ENCODE results near the gene SKAP1. TPM values are rescaled to one million over a fixed set of nuclear protein-coding genes. Genes with fewer than 3 reads are reported as not detected.
"Not testable (repeated sequence)": the region's sequence is repeated elsewhere in the genome, so short reads cannot be mapped to it uniquely, and the experiment has no call there.

The SKAP1 gene
- total RNA-seq, 6 donors from 2014 or later = 1.9 to 5.3 (median 3.9) TPM

- Histone ChIP-seq H3K27me3 (no peaks in the 10 kb centered on the region), H3K4me1 (no peaks in the 10 kb centered on the region), H3K27ac (no peak overlapping the region), H3K4me3 (no peak overlapping the region), H3K36me3 (no peaks in the 10 kb centered on the region), H3K9me3 (no peaks in the 10 kb centered on the region)
- ATAC-seq (ENCODE audit: low FRiP score in 2 of 2) = no peak
- 86 to 89% methylated on average over 1 of the region's 1 CpG for WGBS, 2 donors
- TF ChIP-seq EP300 (IDR thresholded peaks at IDR 0.05) (no peak), POLR2AphosphoS5 (IDR thresholded peaks at IDR 0.05) (no peak), POLR2A (IDR thresholded peaks at IDR 0.05) (no peak)
- TF ChIP-seq, protein P1, sequence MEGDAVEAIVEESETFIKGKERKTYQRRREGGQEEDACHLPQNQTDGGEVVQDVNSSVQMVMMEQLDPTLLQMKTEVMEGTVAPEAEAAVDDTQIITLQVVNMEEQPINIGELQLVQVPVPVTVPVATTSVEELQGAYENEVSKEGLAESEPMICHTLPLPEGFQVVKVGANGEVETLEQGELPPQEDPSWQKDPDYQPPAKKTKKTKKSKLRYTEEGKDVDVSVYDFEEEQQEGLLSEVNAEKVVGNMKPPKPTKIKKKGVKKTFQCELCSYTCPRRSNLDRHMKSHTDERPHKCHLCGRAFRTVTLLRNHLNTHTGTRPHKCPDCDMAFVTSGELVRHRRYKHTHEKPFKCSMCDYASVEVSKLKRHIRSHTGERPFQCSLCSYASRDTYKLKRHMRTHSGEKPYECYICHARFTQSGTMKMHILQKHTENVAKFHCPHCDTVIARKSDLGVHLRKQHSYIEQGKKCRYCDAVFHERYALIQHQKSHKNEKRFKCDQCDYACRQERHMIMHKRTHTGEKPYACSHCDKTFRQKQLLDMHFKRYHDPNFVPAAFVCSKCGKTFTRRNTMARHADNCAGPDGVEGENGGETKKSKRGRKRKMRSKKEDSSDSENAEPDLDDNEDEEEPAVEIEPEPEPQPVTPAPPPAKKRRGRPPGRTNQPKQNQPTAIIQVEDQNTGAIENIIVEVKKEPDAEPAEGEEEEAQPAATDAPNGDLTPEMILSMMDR (IDR thresholded peaks at IDR 0.05) = no peak
- DNase-seq = no peak
These were observed 238.7 kb downstream of the SKAP1 start for GRCh38 chr17:48191362-48191761.

DNA sequence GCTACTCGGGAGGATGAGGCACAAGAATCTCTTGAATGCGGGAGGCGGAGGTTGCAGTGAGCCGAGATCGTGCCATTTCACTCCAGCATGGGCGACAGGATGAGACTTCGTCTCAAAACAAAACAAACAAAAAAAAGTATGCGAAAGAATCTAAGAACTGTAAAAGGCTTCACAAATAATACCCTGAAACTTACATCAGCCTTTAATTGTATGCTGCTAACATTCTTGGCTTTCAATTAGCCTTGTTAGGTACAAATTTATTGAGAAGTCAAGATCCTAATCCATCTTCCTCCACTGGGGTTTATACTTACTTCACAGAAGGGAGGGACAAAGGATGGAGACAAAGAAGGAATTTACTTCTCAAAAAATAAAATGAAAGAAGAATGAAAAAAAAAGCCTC is 239.1 kb downstream of the SKAP1 start:
- 94 to 96% methylated on average over 8 of the region's 8 CpGs for WGBS, 2 donors
- Histone ChIP-seq H3K4me1 (no peaks in the 10 kb centered on the region), H3K36me3 (no peaks in the 10 kb centered on the region), H3K4me3 (no peak overlapping the region), H3K9me3 (no peaks in the 10 kb centered on the region), H3K27me3 (no peaks in the 10 kb centered on the region), H3K27ac (no peak overlapping the region)
- DNase-seq (no peak), ATAC-seq (ENCODE audit: low FRiP score in 2 of 2) (no peak)
- no peak for TF ChIP-seq POLR2A (IDR thresholded peaks at IDR 0.05)
- TF ChIP-seq, protein P1 (IDR thresholded peaks at IDR 0.05) = no peak
- TF ChIP-seq POLR2AphosphoS5 (IDR thresholded peaks at IDR 0.05) = no peak
- TF ChIP-seq EP300 (IDR thresholded peaks at IDR 0.05) = no peak

- Histone ChIP-seq H3K4me3 (no peak overlapping the region), H3K9me3 (no peaks in the 10 kb centered on the region), H3K27ac (no peak overlapping the region), H3K4me1 (no peaks in the 10 kb centered on the region), H3K36me3 (no peaks in the 10 kb centered on the region), H3K27me3 (no peaks in the 10 kb centered on the region)
- ATAC-seq (ENCODE audit: low FRiP score in 2 of 2) (no peak), DNase-seq (no peak)
- TF ChIP-seq, protein P1 (IDR thresholded peaks at IDR 0.05) = no peak
- TF ChIP-seq POLR2AphosphoS5 (IDR thresholded peaks at IDR 0.05) (no peak), POLR2A (IDR thresholded peaks at IDR 0.05) (no peak), EP300 (IDR thresholded peaks at IDR 0.05) (no peak)
- WGBS, 2 donors = 84 to 91% methylated on average over 3 of the region's 3 CpGs
These were observed 242.0 kb downstream of the SKAP1 start for GRCh38 chr17:48187872-48188608.

DNA sequence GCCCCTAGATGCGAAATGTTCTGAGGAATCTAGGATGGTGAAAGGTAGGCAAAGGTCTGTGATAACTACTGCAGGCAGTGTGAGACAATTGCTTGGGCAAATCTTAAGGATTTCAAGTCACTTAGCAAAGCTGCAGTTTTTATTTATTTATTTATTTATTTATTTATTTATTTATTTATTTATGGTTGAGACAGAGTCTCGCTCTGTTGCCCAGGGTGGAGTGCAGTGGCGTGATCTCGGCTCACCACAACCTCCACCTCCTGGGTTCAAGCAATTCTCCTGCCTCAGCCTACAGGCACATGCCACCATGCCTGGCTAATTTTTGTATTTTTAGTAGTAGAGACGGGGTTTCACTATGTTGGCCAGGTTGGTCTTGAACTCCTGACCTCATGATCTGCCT is 243.7 kb downstream of the SKAP1 start:
- 98% methylated on average over 4 to 5 of the region's 5 CpGs for WGBS, 2 donors
- H3K4me1 ChIP-seq; H3K27ac ChIP-seq; ATAC-seq (ENCODE audit: low FRiP score in 2 of 2); H3K4me3 ChIP-seq; H3K9me3 ChIP-seq; DNase-seq; H3K27me3 ChIP-seq; H3K36me3 ChIP-seq: not testable (repeated sequence)

DNA sequence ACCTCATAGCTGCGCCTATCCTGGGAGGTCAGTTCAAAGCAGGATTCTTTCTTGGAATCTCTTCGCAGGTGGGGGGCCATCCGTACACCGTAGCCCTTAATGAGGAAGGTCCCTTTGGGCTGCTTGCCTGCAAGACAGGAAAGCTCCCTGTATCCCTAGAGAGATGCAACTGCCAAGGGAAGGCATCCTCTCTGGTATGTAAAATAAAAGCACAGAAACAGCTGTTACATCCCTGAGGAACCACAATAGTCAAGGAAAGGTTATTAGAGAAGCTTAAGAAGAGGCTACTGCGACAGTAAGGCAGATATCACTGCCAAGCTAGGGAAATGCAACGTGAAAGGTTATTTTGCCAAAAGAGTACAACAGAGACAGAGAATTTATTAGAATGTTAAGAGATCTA is 245.3 kb downstream of the SKAP1 start:
- no peak for ATAC-seq (ENCODE audit: low FRiP score in 2 of 2)
- H3K36me3 ChIP-seq = no peaks in the 10 kb centered on the region
- H3K9me3 ChIP-seq = no peaks in the 10 kb centered on the region
- no peak for DNase-seq
- no peaks in the 10 kb centered on the region for H3K4me1 ChIP-seq
- no peaks in the 10 kb centered on the region for H3K27me3 ChIP-seq
- 77 to 79% methylated on average over 6 of the region's 6 CpGs for WGBS, 2 donors
- H3K4me3 ChIP-seq = no peak overlapping the region
- TF ChIP-seq POLR2AphosphoS5 (IDR thresholded peaks at IDR 0.05) (no peak), EP300 (IDR thresholded peaks at IDR 0.05) (no peak), POLR2A (IDR thresholded peaks at IDR 0.05) (no peak)
- TF ChIP-seq, protein P1 (IDR thresholded peaks at IDR 0.05) = no peak
- H3K27ac ChIP-seq = no peak overlapping the region

Measured in upper lobe of left lung (tissue), 6 donors.